Choroid plexus epithelial cell (primary cell): ENCODE data around the gene CRADD.
"Not testable (repeated sequence)": the region's sequence is repeated elsewhere in the genome, so short reads cannot be mapped to it uniquely, and the experiment has no call there.

Source experiments
- DNase-seq: peaks from one replicate; pipeline ENCODE4 v3.0.0-alpha.2; 2010; ENCODE audit warnings: low read depth
- H3K4me3 ChIP-seq: 2 replicates; pipeline ENCODE4 v1.5.1; 2011; ENCODE audit warnings: low read depth, mild to moderate bottlenecking, control low read depth, low read length, moderate library complexity
- TF ChIP-seq, protein P1 (sequence below): conservative IDR thresholded peaks from 2 replicates; pipeline ENCODE4 v1.5.1; 2011; ENCODE audit warnings: low read depth, mild to moderate bottlenecking, control low read depth, inconsistent platforms, low read length, moderate library complexity

The CRADD gene

DNA sequence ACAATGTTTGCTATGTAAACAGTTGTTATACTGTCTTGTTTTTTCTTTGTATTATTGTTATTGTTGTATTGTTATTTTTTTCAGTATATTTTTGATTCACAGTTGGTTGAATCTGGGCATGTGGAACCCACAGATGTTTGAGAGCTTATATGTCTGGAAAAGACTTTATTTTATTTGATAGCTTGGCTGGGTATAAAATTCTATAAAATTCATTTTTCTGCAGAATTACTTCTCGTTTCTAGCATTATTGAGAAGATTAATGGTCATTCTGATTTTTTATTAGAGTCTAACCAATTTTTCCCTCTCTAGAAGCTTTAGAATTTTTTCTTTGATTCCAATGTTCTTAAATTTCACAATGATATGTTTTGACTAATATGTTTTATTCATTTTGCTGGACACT, 188.6 kb downstream of the CRADD start:
- no peak for DNase-seq
- TF ChIP-seq, protein P1, sequence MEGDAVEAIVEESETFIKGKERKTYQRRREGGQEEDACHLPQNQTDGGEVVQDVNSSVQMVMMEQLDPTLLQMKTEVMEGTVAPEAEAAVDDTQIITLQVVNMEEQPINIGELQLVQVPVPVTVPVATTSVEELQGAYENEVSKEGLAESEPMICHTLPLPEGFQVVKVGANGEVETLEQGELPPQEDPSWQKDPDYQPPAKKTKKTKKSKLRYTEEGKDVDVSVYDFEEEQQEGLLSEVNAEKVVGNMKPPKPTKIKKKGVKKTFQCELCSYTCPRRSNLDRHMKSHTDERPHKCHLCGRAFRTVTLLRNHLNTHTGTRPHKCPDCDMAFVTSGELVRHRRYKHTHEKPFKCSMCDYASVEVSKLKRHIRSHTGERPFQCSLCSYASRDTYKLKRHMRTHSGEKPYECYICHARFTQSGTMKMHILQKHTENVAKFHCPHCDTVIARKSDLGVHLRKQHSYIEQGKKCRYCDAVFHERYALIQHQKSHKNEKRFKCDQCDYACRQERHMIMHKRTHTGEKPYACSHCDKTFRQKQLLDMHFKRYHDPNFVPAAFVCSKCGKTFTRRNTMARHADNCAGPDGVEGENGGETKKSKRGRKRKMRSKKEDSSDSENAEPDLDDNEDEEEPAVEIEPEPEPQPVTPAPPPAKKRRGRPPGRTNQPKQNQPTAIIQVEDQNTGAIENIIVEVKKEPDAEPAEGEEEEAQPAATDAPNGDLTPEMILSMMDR = no peak
- no peak overlapping the region for H3K4me3 ChIP-seq

DNA sequence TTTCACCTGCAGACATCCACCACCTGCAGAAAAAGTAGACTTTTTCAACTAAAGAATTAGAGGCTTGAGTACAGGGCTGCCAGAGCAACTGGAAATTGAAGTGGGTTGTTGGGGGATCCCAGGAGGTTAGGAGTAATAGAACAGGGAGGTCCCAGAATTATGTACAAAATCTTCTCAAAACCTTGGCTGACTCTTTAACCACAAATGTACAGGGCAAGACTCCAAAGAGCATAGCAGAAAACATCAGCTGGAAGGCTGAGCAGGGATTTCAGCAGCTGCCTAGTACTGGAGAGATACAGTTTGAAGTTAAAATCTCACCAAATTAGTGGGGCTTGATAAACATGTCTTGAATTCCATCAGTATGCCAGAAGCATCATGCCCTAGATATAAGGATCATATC, 191.6 kb downstream of the CRADD start:
- no peak overlapping the region for H3K4me3 ChIP-seq
- TF ChIP-seq, protein P1 = no peak
- DNase-seq = peak; percentile 91

DNA sequence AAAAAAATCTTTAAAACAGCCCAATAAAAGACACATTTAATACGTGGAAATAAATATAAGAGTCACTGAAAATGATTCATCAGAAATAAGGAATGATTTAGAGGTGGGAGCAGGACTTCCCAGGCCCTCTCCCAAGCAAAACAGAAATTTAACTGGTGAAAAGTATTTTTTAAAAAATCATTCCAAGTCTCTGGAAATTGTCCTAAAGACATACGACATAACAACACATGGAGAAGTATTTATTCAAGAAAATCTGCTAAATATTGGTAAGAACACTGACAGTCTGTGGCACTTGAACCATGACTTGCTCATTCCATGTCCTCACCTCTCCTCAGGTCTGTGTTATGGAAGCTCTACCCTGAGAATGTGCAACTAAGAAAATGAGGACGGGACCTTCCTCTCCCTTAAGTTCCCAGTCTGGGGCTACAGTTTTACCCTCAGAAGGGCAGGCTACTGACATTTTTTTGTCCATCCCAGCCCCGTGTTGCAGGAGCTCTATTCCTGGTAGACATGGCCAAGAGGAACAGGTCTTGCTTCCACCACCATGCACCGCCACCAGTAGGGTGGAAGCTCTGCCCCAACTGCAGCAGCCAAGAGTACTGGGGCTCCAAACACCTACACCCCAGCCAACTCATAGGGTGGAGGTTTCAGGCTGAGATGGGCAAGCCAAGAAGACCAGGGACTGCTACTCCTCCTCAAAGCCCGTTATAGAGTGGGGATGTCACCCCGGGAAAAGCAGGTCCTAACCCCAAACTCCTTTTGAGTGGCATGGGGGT, 193.0 kb downstream of the CRADD start:
- no peak for DNase-seq

DNA sequence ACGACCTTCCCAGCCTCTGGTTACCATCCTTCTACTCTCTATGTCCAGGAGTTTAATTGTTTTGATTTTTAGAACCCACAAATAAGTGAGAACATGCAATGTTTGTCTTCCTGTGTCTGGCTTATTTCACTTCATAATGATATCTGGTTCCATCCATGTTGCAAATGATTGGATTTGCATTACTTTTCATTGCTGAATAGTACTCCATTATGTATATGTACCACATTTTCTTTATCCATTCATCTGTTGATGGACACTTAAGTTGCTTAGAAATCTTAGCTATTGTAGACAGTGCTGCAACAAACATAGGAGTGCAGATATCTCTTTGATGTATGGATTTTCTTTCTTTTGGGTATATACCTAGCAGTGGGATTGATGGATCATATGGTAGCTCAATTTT, 194.4 kb downstream of the CRADD start:
- DNase-seq, H3K4me3 ChIP-seq: not testable (repeated sequence)

More for the DNA sequence above, 193.0 kb downstream of the CRADD start:
- TF ChIP-seq, protein P1 = no peak
- no peak overlapping the region for H3K4me3 ChIP-seq

DNA sequence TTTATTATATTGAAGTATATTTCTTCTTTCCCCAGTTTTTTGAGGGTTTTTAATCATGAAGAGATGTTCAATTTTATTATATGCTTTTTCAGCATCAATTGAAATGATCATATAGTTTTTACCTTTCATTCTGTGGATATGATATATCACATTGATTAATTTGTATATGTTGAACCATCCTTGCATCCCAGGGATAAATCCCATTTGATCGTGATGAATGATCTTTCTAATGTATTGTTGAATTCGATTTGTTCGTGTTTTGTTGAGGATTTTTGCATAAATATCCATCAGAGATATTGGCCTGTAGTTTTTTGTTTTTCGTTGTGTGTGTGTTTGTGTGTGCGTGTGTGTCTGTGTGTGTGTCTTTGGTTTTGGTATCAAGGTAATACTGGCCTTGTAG, 196.4 kb downstream of the CRADD start:
- H3K4me3 ChIP-seq = no peak overlapping the region
- no peak for DNase-seq

DNA sequence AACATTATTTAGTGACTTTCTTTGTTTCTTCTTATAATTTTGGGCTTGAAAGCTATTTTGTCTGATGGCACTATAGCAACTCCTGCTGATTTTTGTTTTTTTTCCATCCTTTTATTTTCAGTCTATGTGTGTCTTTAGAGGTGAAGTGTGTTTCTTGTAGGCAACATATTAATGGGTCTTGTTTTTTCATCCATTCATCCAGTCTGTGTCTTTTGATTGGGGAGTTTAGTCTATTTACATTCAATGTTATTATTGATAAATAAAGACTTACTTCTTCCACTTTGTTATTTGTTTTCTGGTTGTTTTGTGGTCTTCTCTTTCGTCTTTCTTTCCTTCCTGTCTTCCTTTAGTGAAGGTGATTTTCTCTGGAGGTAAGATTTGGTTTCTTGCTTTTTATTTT, 198.0 kb downstream of the CRADD start:
- no peak for DNase-seq
- H3K4me3 ChIP-seq = no peak overlapping the region
- TF ChIP-seq, protein P1 = no peak

More for the DNA sequence above, 196.4 kb downstream of the CRADD start:
- TF ChIP-seq, protein P1 = no peak

DNA sequence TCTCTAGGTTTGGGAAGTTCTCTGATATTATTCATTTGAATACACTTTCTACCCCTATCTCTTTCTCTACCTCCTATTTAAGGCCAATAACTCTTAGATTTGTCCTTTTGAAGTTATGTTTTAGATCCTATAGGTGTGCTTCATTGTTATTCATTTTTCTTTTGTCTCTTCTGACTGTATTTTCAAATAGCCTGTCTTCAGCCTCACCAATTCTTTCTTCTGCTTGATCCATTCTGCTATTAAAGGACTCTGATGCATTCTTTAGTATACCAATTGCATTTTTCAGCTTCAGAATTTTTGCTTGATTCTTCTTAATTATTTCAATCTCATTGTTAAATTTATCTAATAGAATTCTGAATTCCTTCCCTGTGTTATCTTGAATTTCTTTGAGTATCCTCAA, 199.2 kb downstream of the CRADD start:
- TF ChIP-seq, protein P1 = no peak
- no peak for DNase-seq
- no peak overlapping the region for H3K4me3 ChIP-seq
